Measurements from ENCODE around the gene FEN1.
A peak's percentile ranks its signal among the peaks of the same experiment; 100 is the strongest.

Gene FEN1

GRCh38 chr11:61812736-61813411 is 20.2 kb downstream of the FEN1 start:
- H3K27ac ChIP-seq: no peak overlapping the region
- no peak for DNase-seq (ENCODE audit: low read depth, low spot score)
- H3K9me3 ChIP-seq (ENCODE audit: low read depth, low read length): no peaks in the 10 kb centered on the region
- H3K36me3 ChIP-seq (ENCODE audit: insufficient read depth, low read length): peaks cover 69% of the 10 kb centered on the region
- no peak overlapping the region for H3K4me3 ChIP-seq
- no peak for TF ChIP-seq FOXP2 (optimal IDR thresholded peaks at IDR 0.05; ENCODE audit: control extremely low read depth, extremely low read length, insufficient read depth)
- TF ChIP-seq POLR2AphosphoS5 (IDR thresholded peaks at IDR 0.05; ENCODE audit: borderline replicate concordance, low read depth, low read length): no peak; the same call in 1 of the 2 replicates
- no peak for TF ChIP-seq EZH2 (IDR thresholded peaks at IDR 0.05)
- no peak overlapping the region for H3K9ac ChIP-seq (ENCODE audit: insufficient read length)

- peak overlapping the region; percentile 58 for H3K9ac ChIP-seq (ENCODE audit: insufficient read length)
- peaks cover 54% of the 10 kb centered on the region for H3K36me3 ChIP-seq (ENCODE audit: insufficient read depth, low read length)
- peak overlapping the region; percentile 95 for H3K4me3 ChIP-seq
- TF ChIP-seq FOXP2 (optimal IDR thresholded peaks at IDR 0.05; ENCODE audit: control extremely low read depth, extremely low read length, insufficient read depth) (no peak), EZH2 (IDR thresholded peaks at IDR 0.05) (no peak), POLR2AphosphoS5 (IDR thresholded peaks at IDR 0.05; ENCODE audit: borderline replicate concordance, low read depth, low read length) (no peak; the same call in 1 of the 2 replicates)
- H3K27ac ChIP-seq: peak overlapping the region; percentile 94
- no peaks in the 10 kb centered on the region for H3K9me3 ChIP-seq (ENCODE audit: low read depth, low read length)
- DNase-seq (ENCODE audit: low read depth, low spot score): no peak
Measured at GRCh38 chr11:61814247-61814957, 21.7 kb downstream of the FEN1 start.

GRCh38 chr11:61814958-61815789 is 22.5 kb downstream of the FEN1 start:
- DNase-seq (ENCODE audit: low read depth, low spot score): no peak
- H3K9me3 ChIP-seq (ENCODE audit: low read depth, low read length): no peaks in the 10 kb centered on the region
- peak overlapping the region; percentile 95 for H3K4me3 ChIP-seq
- H3K9ac ChIP-seq (ENCODE audit: insufficient read length): peak overlapping the region; percentile 98
- TF ChIP-seq POLR2AphosphoS5 (IDR thresholded peaks at IDR 0.05; ENCODE audit: borderline replicate concordance, low read depth, low read length) (peak; percentile 84), EZH2 (IDR thresholded peaks at IDR 0.05) (no peak)
- H3K27ac ChIP-seq: peak overlapping the region; percentile 94
- H3K36me3 ChIP-seq (ENCODE audit: insufficient read depth, low read length): peaks cover 46% of the 10 kb centered on the region

GRCh38 chr11:61815790-61816735 is 23.4 kb downstream of the FEN1 start:
- peak overlapping the region; percentile 98 for H3K9ac ChIP-seq (ENCODE audit: insufficient read length)
- TF ChIP-seq POLR2AphosphoS5 (IDR thresholded peaks at IDR 0.05; ENCODE audit: borderline replicate concordance, low read depth, low read length) (peak; percentile 41; the same call in 1 of the 2 replicates), EZH2 (IDR thresholded peaks at IDR 0.05) (no peak)
- no peaks in the 10 kb centered on the region for H3K9me3 ChIP-seq (ENCODE audit: low read depth, low read length)
- H3K36me3 ChIP-seq (ENCODE audit: insufficient read depth, low read length): peaks cover 37% of the 10 kb centered on the region
- peak overlapping the region; percentile 95 for H3K4me3 ChIP-seq
- no peak for DNase-seq (ENCODE audit: low read depth, low spot score)
- H3K27ac ChIP-seq: peak overlapping the region; percentile 94

- peak within 1 kb of the TSS; percentile 95 for H3K4me3 ChIP-seq
- DNase-seq (ENCODE audit: low read depth, low spot score): no peak
- TF ChIP-seq FOXP2 (optimal IDR thresholded peaks at IDR 0.05; ENCODE audit: control extremely low read depth, extremely low read length, insufficient read depth): peak; percentile 98
- TF ChIP-seq POLR2AphosphoS5 (IDR thresholded peaks at IDR 0.05; ENCODE audit: borderline replicate concordance, low read depth, low read length): peak; percentile 85
- no peak for TF ChIP-seq EZH2 (IDR thresholded peaks at IDR 0.05)
- peak within 1 kb of the TSS; percentile 98 for H3K9ac ChIP-seq (ENCODE audit: insufficient read length)
- H3K9me3 ChIP-seq (ENCODE audit: low read depth, low read length): no peaks in the 10 kb centered on the region
- peak within 1 kb of the TSS; percentile 94 for H3K27ac ChIP-seq
- peaks cover 29% of the 10 kb centered on the region for H3K36me3 ChIP-seq (ENCODE audit: insufficient read depth, low read length)
Measured at GRCh38 chr11:61816736-61817455, 24.2 kb downstream of the FEN1 start, which contains the start of gene FADS1. Gene FADS1, minus strand, starts transcription at chr11:61817003. Its CDS starts 74 bp downstream, at chr11:61816929.

GRCh38 chr11:61817471-61818202 is 24.9 kb downstream of the FEN1 start:
- DNase-seq (ENCODE audit: low read depth, low spot score): no peak
- Histone ChIP-seq H3K9ac (ENCODE audit: insufficient read length) (peak overlapping the region; percentile 83), H3K27ac (peak overlapping the region; percentile 94), H3K9me3 (ENCODE audit: low read depth, low read length) (no peaks in the 10 kb centered on the region), H3K36me3 (ENCODE audit: insufficient read depth, low read length) (peaks cover 21% of the 10 kb centered on the region), H3K4me3 (peak overlapping the region; percentile 95)
- no peak for TF ChIP-seq EZH2 (IDR thresholded peaks at IDR 0.05)
- TF ChIP-seq FOXP2 (optimal IDR thresholded peaks at IDR 0.05; ENCODE audit: control extremely low read depth, extremely low read length, insufficient read depth): no peak
- no peak for TF ChIP-seq POLR2AphosphoS5 (IDR thresholded peaks at IDR 0.05; ENCODE audit: borderline replicate concordance, low read depth, low read length)

Measured in SK-N-MC (cell line).